ENCODE data around the gene MFAP4. TPM values are rescaled to one million over a fixed set of nuclear protein-coding genes. Genes with fewer than 3 reads are reported as not detected.

The MFAP4 gene
- total and polyA plus RNA-seq, 8 donors: 1.2 to 25.5 (median 11.5) TPM

GRCh38 chr17:19365499-19365817 lies 21.5 kb downstream of the MFAP4 start:
- Histone ChIP-seq H3K27me3 (no peaks in the 10 kb centered on the region), H3K9me3 (no peaks in the 10 kb centered on the region), H3K27ac (no peak overlapping the region), H3K36me3 (no peaks in the 10 kb centered on the region), H3K4me3 (no peak overlapping the region), H3K4me1 (peaks cover 0 to 5% (median 0%) of the 10 kb centered on the region in 3 donors)
- FAIRE-seq (no peak), ATAC-seq (no peak), DNase-seq (no peak)
- no peak for TF ChIP-seq CTCF (IDR thresholded peaks at IDR 0.05)
- intact Hi-C loops (cut with DNase I): loop anchor here in 2 of 3 donors (5.0 to 10.0 kb wide), 4 partner anchors 49 to 399 kb away; partner anchors contain the start of gene RNF112 (in 1 of the 2)
- WGBS, 2 donors: 86 to 87% methylated on average over 4 of the region's 4 CpGs

GRCh38 chr17:19364699-19365498 lies 22.1 kb downstream of the MFAP4 start:
- Histone ChIP-seq H3K4me1 (peaks cover 0 to 5% (median 0%) of the 10 kb centered on the region in 3 donors), H3K27me3 (no peaks in the 10 kb centered on the region), H3K4me3 (no peak overlapping the region), H3K36me3 (no peaks in the 10 kb centered on the region), H3K9me3 (no peaks in the 10 kb centered on the region), H3K27ac (no peak overlapping the region)
- FAIRE-seq (no peak), DNase-seq (peak in 2 of 6 donors; percentile 23 to 72), ATAC-seq (no peak)
- 52 to 58% methylated on average over 13 to 14 of the region's 14 CpGs for WGBS, 2 donors
- intact Hi-C loops (cut with DNase I): loop anchor here in 2 of 3 donors (5.0 to 10.0 kb wide), 4 partner anchors 50 to 400 kb away; partner anchors contain the start of gene RNF112 (in 1 of the 2)
- no peak for TF ChIP-seq CTCF (IDR thresholded peaks at IDR 0.05)

GRCh38 chr17:19363460-19364035 lies 23.4 kb downstream of the MFAP4 start:
- TF ChIP-seq CTCF (IDR thresholded peaks at IDR 0.05): no peak
- H3K27me3 ChIP-seq: no peaks in the 10 kb centered on the region
- intact Hi-C loops (cut with DNase I): loop anchor here in 2 of 3 donors (10.0 kb wide), 3 partner anchors 51 to 401 kb away; partner anchors contain the start of gene RNF112 (in 1 of the 2)
- no peak overlapping the region for H3K27ac ChIP-seq
- H3K4me3 ChIP-seq: peak overlapping the region in 1 of 4 donors; percentile 76
- FAIRE-seq (no peak), ATAC-seq (no peak), DNase-seq (peak in 1 of 6 donors; percentile 38)
- no peaks in the 10 kb centered on the region for H3K36me3 ChIP-seq
- H3K4me1 ChIP-seq: peaks cover 0 to 5% (median 0%) of the 10 kb centered on the region in 3 donors
- WGBS, 2 donors: 40 to 48% methylated on average over 6 of the region's 6 CpGs
- H3K9me3 ChIP-seq: no peaks in the 10 kb centered on the region

- ATAC-seq (no peak), DNase-seq (no peak), FAIRE-seq (no peak)
- no peaks in the 10 kb centered on the region for H3K27me3 ChIP-seq
- peaks cover 0 to 5% (median 0%) of the 10 kb centered on the region in 3 donors for H3K4me1 ChIP-seq
- intact Hi-C loops (cut with DNase I): loop anchor here in 2 of 3 donors (10.0 kb wide), 3 partner anchors 52 to 402 kb away; partner anchors contain the start of gene RNF112 (in 1 of the 2)
- no peaks in the 10 kb centered on the region for H3K9me3 ChIP-seq
- TF ChIP-seq CTCF (IDR thresholded peaks at IDR 0.05): no peak
- peak overlapping the region; percentile 51 to 93 (median 80) for H3K4me3 ChIP-seq
- H3K27ac ChIP-seq: peak overlapping the region; percentile 81 to 88 (median 86)
- H3K36me3 ChIP-seq: no peaks in the 10 kb centered on the region
- 15 to 22% methylated on average over 14 of the region's 14 CpGs for WGBS, 2 donors
These were observed 23.9 kb downstream of the MFAP4 start for GRCh38 chr17:19363114-19363438.
